ENCODE results near the gene MAB21L3. TPM values are rescaled to one million over a fixed set of nuclear protein-coding genes. Genes with fewer than 3 reads are reported as not detected.

Gene MAB21L3
- total and polyA plus RNA-seq, 2 of the 13 experiments (the other 11 are each of a cell fraction or from before 2014, with no cell fraction given), result 0.55 to 4.1 TPM

GRCh38 chr1:116172666-116173065 lies 61.5 kb downstream of the MAB21L3 start (continued):
- TF ChIP-seq HIC2 (CRISPR knock-in tag; IDR thresholded peaks at IDR 0.05; ENCODE audit: low read depth) (peak; percentile 33; the same call in 1 of the 2 replicates), CEBPB (IDR thresholded peaks at IDR 0.05; ENCODE audit: borderline replicate concordance, low read depth, low read length) (no peak), ZNF607 (CRISPR knock-in tag; IDR thresholded peaks at IDR 0.05; ENCODE audit: borderline replicate concordance) (no peak), ZNF543 (CRISPR knock-in tag; IDR thresholded peaks at IDR 0.05) (0 out of 2 replicates have a peak, but pooled peaks have one; percentile 29), RCOR2 (CRISPR knock-in tag; IDR thresholded peaks at IDR 0.05) (peak; percentile 55; the same call in 1 of the 2 replicates), SOX6 (IDR thresholded peaks at IDR 0.05) (no peak), SOX6 (CRISPR knock-in tag; IDR thresholded peaks at IDR 0.05) (peak; percentile 94), MXD3 (CRISPR knock-in tag; IDR thresholded peaks at IDR 0.05) (no peak), TFAP4 (IDR thresholded peaks at IDR 0.05; ENCODE audit: borderline replicate concordance, low read depth) (peak; percentile 59; the same call in 1 of the 2 replicates), AHDC1 (CRISPR knock-in tag; IDR thresholded peaks at IDR 0.05; ENCODE audit: borderline replicate concordance) (peak; percentile 52; the same call in 1 of the 2 replicates), TEAD3 (CRISPR knock-in tag; optimal IDR thresholded peaks at IDR 0.05; ENCODE audit: borderline replicate concordance) (peak; percentile 92), MED1 (CRISPR knock-in tag; IDR thresholded peaks at IDR 0.05) (peak; percentile 76), KLF16 (CRISPR knock-in tag; IDR thresholded peaks at IDR 0.05) (peak in 1 of 2 experiments; percentile 23; a peak in 1 of 4 replicates), DPF2 (CRISPR knock-in tag; IDR thresholded peaks at IDR 0.05; ENCODE audit: borderline replicate concordance, low read depth) (0 out of 2 replicates have a peak, but pooled peaks have one; percentile 33), ARNTL (CRISPR knock-in tag; IDR thresholded peaks at IDR 0.05) (no peak), FOSL2 (CRISPR knock-in tag; IDR thresholded peaks at IDR 0.05) (0 out of 2 replicates have a peak, but pooled peaks have one; percentile 8), RARA (CRISPR knock-in tag; IDR thresholded peaks at IDR 0.05) (peak; percentile 47; the same call in 1 of the 2 replicates), FOXP1 (IDR thresholded peaks at IDR 0.05) (no peak), FOXP1 (CRISPR knock-in tag; IDR thresholded peaks at IDR 0.05) (peak; percentile 66), FOXJ3 (CRISPR knock-in tag; IDR thresholded peaks at IDR 0.05; ENCODE audit: borderline replicate concordance) (peak; percentile 55; the same call in 1 of the 2 replicates), PPARG (CRISPR knock-in tag; conservative IDR thresholded peaks at IDR 0.05) (0 out of 2 replicates have a peak, but pooled peaks have one; percentile 13), FOXA3 (CRISPR knock-in tag; IDR thresholded peaks at IDR 0.05) (peak; percentile 48)
